Adipose tissue (tissue), 3 donors: Measurements from ENCODE around the gene PPIP5K2. TPM values are rescaled to one million over a fixed set of nuclear protein-coding genes. Genes with fewer than 3 reads are reported as not detected.

Experiments
- H3K27ac ChIP-seq: one replicate; pipeline ENCODE4 v1.5.1; 2013; ENCODE audit warnings: low read depth, low read length
- WGBS, 3 donors: extraction: QIAGEN DNeasy Blood & Tissue Kit; methylation state at CpG; one replicate each; pipeline ENCODE4 v1.1.7; 2013; 5-methylcytosine and 5-hydroxymethylcytosine counted together
- polyA plus RNA-seq, 3 donors: library from polyadenylated mRNA; stranded (reverse); fragments of 200-250 nt; gene quantifications; one replicate each; pipeline ENCODE4 v1.2.3, GENCODE V29; 2013
- donor health status: healthy with polysubstance abuse.
- donor health status: Bipolar disorder and iron deficiency.
- donor health status: healthy.

The PPIP5K2 gene
- polyA plus RNA-seq, 3 donors, result 8.9 to 16.6 (median 10.8) TPM

DNA sequence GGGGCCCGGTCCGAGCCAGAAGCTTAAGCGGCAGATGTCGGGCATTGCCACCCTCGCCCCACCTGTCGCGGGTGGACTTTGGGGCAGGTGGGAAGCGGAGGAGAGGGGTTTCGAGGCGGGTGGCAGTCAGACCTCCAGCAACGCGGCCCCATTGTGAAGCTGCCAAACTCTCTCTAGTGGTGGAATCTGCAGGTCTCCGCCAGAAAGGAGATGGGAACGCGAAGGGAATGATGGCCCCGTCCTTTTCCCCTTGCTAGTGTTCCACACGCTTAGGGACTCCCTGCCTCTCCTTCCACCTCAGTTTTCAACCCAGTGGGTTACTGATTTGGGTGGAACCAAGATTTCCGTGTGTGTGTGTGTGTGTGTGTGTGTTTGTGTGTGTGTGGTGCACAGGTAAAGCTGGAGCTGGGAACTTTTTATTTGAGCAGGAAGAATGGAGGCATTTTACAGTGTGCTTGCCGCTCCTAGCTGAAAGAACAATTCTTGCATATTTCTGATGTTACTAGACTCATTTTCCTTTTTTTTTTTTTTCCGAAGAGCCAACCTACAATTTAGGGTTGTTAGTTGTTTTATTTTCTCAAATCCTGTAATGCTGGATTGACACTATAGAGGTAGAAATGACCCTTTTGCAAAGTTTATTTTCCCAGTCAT is 139.7 kb downstream of the PPIP5K2 start:
- H3K27ac ChIP-seq, result no peak overlapping the region
- WGBS, 3 donors, result 1 to 4% (median 1%) methylated on average over 20 of the region's 20 CpGs

DNA sequence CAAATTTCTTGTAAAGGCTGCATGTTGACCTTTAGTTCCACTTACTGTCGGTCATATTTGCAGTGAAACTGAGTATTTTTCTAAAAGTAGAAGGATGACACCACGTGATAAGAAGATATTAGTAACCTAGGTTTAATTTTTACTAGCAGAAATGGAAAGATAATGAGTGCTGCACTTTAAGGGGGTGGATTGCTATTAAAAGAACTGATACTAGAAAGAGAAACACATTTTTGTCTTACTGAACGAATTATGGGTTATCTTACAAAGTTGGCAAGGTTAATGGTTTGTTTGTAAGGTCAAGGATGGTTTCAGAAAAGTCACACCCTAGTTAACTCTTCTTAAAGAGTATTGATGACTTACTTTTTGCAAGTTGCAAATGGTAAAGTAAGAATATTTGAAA is 140.8 kb downstream of the PPIP5K2 start:
- WGBS, 3 donors, result 34 to 38% (median 37%) methylated on average over 3 of the region's 3 CpGs
- H3K27ac ChIP-seq, result no peak overlapping the region

Other genes with a start within 250 kb of the PPIP5K2 start
- gene GIN1, start 163 bp upstream of the PPIP5K2 start, polyA plus RNA-seq, result 1 to 10 TPM; 2.0 to 3.3 (median 2.0) TPM
- 10 to 100 TPM in 1 of 3 donors, 1 to 10 TPM in 2; 3.3 to 17.9 (median 8.2) TPM for gene MACIR, start 138.5 kb downstream of the PPIP5K2 start, polyA plus RNA-seq